NOMO-1 treated with DMSO at 0.1 percent for 48 hours (cell line): ENCODE data around the gene LTB.

Source experiments
- DNase-seq: peaks from one replicate; lab custom pipeline; 2025; ENCODE audit not compliant: unreplicated experiment; lab: John Stamatoyannopoulos, UW

The LTB gene

DNA sequence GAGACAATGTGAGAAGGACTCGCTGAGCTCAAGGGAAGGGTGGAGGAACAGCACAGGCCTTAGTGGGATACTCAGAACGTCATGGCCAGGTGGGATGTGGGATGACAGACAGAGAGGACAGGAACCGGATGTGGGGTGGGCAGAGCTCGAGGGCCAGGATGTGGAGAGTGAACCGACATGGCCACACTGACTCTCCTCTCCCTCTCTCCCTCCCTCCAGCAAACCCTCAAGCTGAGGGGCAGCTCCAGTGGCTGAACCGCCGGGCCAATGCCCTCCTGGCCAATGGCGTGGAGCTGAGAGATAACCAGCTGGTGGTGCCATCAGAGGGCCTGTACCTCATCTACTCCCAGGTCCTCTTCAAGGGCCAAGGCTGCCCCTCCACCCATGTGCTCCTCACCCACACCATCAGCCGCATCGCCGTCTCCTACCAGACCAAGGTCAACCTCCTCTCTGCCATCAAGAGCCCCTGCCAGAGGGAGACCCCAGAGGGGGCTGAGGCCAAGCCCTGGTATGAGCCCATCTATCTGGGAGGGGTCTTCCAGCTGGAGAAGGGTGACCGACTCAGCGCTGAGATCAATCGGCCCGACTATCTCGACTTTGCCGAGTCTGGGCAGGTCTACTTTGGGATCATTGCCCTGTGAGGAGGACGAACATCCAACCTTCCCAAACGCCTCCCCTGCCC is 5.2 kb downstream of the LTB start:
- DNase-seq = no peak

GRCh38 chr6:31575952-31576685 is 6.1 kb downstream of the LTB start:
- DNase-seq = no peak

DNA sequence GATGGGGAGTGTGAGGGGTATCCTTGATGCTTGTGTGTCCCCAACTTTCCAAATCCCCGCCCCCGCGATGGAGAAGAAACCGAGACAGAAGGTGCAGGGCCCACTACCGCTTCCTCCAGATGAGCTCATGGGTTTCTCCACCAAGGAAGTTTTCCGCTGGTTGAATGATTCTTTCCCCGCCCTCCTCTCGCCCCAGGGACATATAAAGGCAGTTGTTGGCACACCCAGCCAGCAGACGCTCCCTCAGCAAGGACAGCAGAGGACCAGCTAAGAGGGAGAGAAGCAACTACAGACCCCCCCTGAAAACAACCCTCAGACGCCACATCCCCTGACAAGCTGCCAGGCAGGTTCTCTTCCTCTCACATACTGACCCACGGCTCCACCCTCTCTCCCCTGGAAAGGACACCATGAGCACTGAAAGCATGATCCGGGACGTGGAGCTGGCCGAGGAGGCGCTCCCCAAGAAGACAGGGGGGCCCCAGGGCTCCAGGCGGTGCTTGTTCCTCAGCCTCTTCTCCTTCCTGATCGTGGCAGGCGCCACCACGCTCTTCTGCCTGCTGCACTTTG is 6.8 kb downstream of the LTB start, which contains the start of gene TNF:
Gene TNF (plus strand): TSS at position 231 of the 567 bp plus-strand sequence. CDS start 177 bp downstream, at position 408.
- peak; percentile 78 for DNase-seq

GRCh38 chr6:31574106-31575061 is 7.8 kb downstream of the LTB start:
- no peak for DNase-seq

- no peak for DNase-seq
These were observed 8.8 kb downstream of the LTB start for GRCh38 chr6:31573239-31574105.

- DNase-seq = no peak
These were observed 9.9 kb downstream of the LTB start, which contains the start of gene LTA for GRCh38 chr6:31572041-31572911. TSS of gene LTA (plus strand) at chr6:31572289. CDS start at chr6:31572743, 454 bp downstream.

DNA sequence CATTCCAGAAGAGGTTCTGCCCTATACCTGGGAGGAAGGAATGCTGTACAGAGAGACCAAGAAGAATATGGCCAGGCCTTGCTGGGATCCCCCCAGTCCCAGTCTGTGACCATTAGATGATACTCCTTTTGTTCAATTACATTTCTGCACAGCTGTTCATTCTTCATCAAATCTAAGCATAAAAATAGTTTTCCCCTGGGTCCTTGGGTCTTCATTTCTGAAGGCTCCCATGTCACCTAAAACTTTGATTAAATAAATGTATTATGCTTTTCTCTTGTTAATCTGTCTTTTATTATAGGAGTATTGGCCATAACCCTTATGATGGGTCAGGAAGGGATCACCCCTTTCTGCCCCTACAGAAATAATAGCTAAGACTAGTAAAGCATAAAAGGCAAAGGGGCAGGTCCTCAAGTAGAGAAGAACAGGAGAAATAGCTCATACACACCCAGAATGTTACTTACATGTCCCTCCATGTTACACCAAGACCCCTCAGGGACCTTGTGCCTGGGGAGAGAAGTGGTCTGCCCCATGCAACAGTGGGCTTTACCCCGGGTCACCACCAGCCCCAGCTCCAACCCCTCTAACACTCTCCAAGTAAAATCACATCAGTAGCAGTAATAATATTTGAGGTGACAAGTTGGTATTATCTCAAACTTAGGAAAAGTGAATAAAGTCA is 12.2 kb downstream of the LTB start:
- DNase-seq = no peak

DNA sequence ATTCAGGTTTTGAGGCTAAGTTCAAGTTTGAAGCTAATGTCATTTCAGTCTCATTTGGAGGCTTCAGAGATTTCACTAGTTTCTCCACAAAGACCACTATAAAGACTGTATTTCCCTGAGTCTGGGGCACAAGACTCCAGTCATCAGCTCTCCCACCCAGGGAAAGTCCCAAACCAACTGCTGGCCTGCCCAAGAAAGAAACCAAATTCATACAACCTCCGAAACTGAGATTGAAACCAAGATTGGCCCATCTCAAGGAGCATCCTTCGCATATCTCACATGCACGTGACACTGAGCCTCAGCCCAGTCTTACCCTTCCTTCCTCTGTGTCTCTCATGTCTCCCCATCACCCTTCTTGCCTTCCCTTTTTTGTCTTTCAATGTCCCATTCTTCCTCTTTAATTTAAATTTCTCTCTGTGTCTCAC is 13.7 kb downstream of the LTB start:
- peak; percentile 74 for DNase-seq

GRCh38 chr6:31567531-31568370 is 14.5 kb downstream of the LTB start:
- DNase-seq = no peak

GRCh38 chr6:31560697-31561058 is 21.5 kb downstream of the LTB start:
- no peak for DNase-seq

GRCh38 chr6:31559958-31560696 is 22.1 kb downstream of the LTB start:
- peak; percentile 96 for DNase-seq

GRCh38 chr6:31559606-31559957 is 22.6 kb downstream of the LTB start:
- no peak for DNase-seq

- DNase-seq = peak; percentile 99
These were observed 23.4 kb downstream of the LTB start for GRCh38 chr6:31558631-31559500.

- DNase-seq = no peak
These were observed 24.0 kb downstream of the LTB start for GRCh38 chr6:31558318-31558625.

- DNase-seq = no peak
These were observed 24.5 kb downstream of the LTB start for GRCh38 chr6:31557443-31558317.
